OCI-M2 (cell line): ENCODE measurements around the gene KRT38.
"Not testable (repeated sequence)": the region's sequence is repeated elsewhere in the genome, so short reads cannot be mapped to it uniquely, and the experiment has no call there.

Source experiments
- DNase-seq: peaks from one replicate; lab custom pipeline; 2025; ENCODE audit not compliant: unreplicated experiment; lab: John Stamatoyannopoulos, UW

The KRT38 gene

GRCh38 chr17:41396996-41397660, 43.7 kb downstream of the KRT38 start, which contains the start of gene KRT31:
KRT31 (minus strand) TSS chr17:41397608; CDS start chr17:41397539, 69 bp downstream.
- DNase-seq, result no peak

DNA sequence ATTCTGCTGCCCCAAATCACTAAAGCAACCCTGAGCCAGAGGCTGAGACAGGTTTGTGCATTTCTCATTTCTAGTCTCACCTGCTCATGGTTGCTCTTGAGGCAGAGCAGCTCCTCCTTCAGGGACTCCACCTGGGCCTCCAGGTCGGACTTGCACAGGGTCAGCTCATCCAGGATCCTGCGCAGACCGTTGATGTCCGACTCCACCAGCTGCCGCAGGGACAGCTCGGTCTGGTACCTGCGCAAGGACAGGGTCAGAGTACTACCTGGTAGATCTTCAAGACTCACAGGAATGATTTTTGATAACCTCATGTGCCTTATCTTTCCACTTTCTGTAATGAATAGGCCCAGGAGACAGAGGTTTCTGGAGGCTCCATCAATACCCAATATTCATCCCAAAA, 44.4 kb downstream of the KRT38 start:
- DNase-seq, result no peak

GRCh38 chr17:41395611-41396010, 45.2 kb downstream of the KRT38 start:
- DNase-seq, result no peak

DNA sequence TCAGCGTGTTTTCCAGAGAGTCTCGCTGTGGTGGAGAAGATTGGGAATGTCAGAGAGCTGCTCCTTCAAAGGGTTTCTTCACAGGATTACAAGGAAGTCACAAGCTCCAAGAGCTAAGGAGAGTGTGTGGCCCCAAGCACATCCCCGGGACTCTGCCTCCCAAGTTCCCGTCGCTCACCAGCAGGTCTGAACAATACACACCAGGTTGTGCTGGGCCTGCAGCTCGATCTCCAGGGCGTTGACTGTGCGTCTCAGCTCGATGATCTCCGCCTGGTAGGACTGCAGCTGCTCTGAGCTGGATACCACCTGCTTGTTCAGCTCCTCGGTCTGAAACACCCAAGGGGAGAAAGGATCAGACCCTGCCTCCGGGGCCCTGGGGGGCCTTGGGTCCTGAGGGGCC, 45.7 kb downstream of the KRT38 start:
- DNase-seq, result not testable (repeated sequence)

GRCh38 chr17:41394254-41394996, 46.4 kb downstream of the KRT38 start:
- no peak for DNase-seq

GRCh38 chr17:41393826-41394225, 47.0 kb downstream of the KRT38 start:
- no peak for DNase-seq

DNA sequence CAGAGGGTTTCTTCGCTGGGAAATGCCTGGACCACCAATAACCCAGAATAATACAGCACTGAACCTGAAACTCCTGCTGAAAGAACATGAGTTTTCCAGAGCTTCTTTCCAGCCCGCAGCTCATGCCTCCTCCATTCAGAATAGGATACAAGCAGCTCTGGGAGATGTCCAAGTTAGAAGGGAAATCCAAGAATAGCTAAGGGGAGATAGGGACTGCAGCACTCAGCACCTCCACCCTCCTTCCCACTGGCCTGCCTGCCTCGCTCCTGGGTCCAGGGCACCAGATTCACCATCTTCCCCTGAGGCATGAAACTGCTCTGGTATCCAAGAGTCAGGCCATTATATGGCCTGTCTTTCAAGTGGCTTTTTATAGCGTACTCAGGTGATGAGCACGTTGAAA, 47.5 kb downstream of the KRT38 start:
- DNase-seq, result no peak

GRCh38 chr17:41392278-41392677, 48.5 kb downstream of the KRT38 start:
- DNase-seq, result no peak

GRCh38 chr17:41391535-41391934, 49.2 kb downstream of the KRT38 start:
- no peak for DNase-seq

- DNase-seq, result no peak
Measured at GRCh38 chr17:41390411-41390938, 50.3 kb downstream of the KRT38 start.

DNA sequence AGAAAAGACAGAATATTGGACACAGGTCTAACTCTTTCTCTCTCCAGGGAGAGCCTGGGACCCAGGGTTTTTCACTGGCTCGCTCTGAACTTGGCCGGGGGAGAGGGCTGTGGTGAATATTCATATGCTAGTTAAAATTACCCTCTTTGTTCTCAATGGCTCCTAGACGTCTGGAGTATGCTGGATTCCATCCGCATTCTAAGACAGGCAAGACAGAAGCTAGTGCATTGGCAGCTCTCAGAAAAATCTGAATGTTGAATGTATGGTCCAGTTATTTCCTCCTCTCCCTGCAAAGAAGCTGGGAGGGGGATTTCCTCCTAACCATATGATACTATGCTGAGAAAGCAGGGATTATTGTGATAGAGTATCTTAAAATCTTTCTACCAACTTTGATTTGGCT, 53.1 kb downstream of the KRT38 start:
- DNase-seq, result no peak

DNA sequence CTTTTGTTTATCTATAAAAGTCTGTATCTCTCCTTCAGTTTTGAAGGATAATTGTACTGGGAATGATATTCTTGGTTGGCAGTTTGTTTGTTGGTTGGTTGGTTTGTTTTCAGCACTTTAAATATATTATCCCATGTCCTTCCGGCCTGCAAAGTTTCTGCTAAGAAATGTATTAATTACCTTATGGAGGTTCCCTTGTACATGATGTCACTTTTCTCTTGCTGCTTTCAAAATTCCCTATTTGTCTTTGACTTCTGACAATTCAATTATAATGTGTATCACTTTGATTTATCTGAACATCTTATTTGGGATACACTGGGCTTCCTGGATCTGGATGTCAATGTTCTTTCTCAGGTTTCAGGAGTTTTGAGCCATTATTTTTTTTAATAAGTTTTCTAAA, 54.6 kb downstream of the KRT38 start:
- no peak for DNase-seq
